ENCODE data around the gene EIF4E1B. TPM values are rescaled to one million over a fixed set of nuclear protein-coding genes. Genes with fewer than 3 reads are reported as not detected.

The EIF4E1B gene
- total RNA-seq, 2 donors from 2014 or later = not detected

- Histone ChIP-seq H3K27ac (no peak overlapping the region), H3K9me3 (no peaks in the 10 kb centered on the region), H3K4me3 (no peak overlapping the region), H3K27me3 (replicated peaks; ENCODE audit: insufficient read depth) (no peaks in the 10 kb centered on the region), H3K4me1 (ENCODE audit: control insufficient read depth in 1 of 2, low read depth in 2 of 2) (no peaks in the 10 kb centered on the region), H3K36me3 (no peaks in the 10 kb centered on the region)
- DNase-seq (ENCODE audit: low spot score) = no peak
- no peak for ATAC-seq (ENCODE audit: insufficient number of reproducible peaks, low FRiP score, low read depth)
- TF ChIP-seq, protein P1, sequence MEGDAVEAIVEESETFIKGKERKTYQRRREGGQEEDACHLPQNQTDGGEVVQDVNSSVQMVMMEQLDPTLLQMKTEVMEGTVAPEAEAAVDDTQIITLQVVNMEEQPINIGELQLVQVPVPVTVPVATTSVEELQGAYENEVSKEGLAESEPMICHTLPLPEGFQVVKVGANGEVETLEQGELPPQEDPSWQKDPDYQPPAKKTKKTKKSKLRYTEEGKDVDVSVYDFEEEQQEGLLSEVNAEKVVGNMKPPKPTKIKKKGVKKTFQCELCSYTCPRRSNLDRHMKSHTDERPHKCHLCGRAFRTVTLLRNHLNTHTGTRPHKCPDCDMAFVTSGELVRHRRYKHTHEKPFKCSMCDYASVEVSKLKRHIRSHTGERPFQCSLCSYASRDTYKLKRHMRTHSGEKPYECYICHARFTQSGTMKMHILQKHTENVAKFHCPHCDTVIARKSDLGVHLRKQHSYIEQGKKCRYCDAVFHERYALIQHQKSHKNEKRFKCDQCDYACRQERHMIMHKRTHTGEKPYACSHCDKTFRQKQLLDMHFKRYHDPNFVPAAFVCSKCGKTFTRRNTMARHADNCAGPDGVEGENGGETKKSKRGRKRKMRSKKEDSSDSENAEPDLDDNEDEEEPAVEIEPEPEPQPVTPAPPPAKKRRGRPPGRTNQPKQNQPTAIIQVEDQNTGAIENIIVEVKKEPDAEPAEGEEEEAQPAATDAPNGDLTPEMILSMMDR (IDR thresholded peaks at IDR 0.05) = no peak
Measured at GRCh38 chr5:176671890-176672747, 41.6 kb downstream of the EIF4E1B start.

GRCh38 chr5:176673651-176674583 is 43.4 kb downstream of the EIF4E1B start:
- Histone ChIP-seq H3K27ac (no peak overlapping the region), H3K36me3 (no peaks in the 10 kb centered on the region), H3K4me3 (no peak overlapping the region), H3K4me1 (ENCODE audit: control insufficient read depth in 1 of 2, low read depth in 2 of 2) (no peaks in the 10 kb centered on the region), H3K27me3 (replicated peaks; ENCODE audit: insufficient read depth) (peaks cover under 1% of the 10 kb centered on the region), H3K9me3 (no peaks in the 10 kb centered on the region)
- ATAC-seq (ENCODE audit: insufficient number of reproducible peaks, low FRiP score, low read depth) (no peak), DNase-seq (ENCODE audit: low spot score) (no peak)
- TF ChIP-seq, protein P1 (IDR thresholded peaks at IDR 0.05) = no peak

- H3K27me3 ChIP-seq (replicated peaks; ENCODE audit: insufficient read depth) = peaks cover 9% of the 10 kb centered on the region
Measured at GRCh38 chr5:176674799-176675198, 44.3 kb downstream of the EIF4E1B start.

GRCh38 chr5:176675676-176676360 is 45.3 kb downstream of the EIF4E1B start:
- Histone ChIP-seq H3K4me1 (ENCODE audit: control insufficient read depth in 1 of 2, low read depth in 2 of 2) (no peaks in the 10 kb centered on the region), H3K36me3 (no peaks in the 10 kb centered on the region), H3K9me3 (no peaks in the 10 kb centered on the region), H3K27ac (no peak overlapping the region), H3K27me3 (replicated peaks; ENCODE audit: insufficient read depth) (peaks cover 9% of the 10 kb centered on the region), H3K4me3 (no peak overlapping the region)
- DNase-seq (ENCODE audit: low spot score) (no peak), ATAC-seq (ENCODE audit: insufficient number of reproducible peaks, low FRiP score, low read depth) (no peak)
- TF ChIP-seq, protein P1 (IDR thresholded peaks at IDR 0.05) = no peak

More at GRCh38 chr5:176674799-176675198, 44.3 kb downstream of the EIF4E1B start:
- Histone ChIP-seq H3K36me3 (no peaks in the 10 kb centered on the region), H3K4me1 (ENCODE audit: control insufficient read depth in 1 of 2, low read depth in 2 of 2) (no peaks in the 10 kb centered on the region), H3K9me3 (no peaks in the 10 kb centered on the region), H3K4me3 (no peak overlapping the region), H3K27ac (no peak overlapping the region)
- TF ChIP-seq, protein P1 (IDR thresholded peaks at IDR 0.05) = no peak
- ATAC-seq (ENCODE audit: insufficient number of reproducible peaks, low FRiP score, low read depth) = no peak
- DNase-seq (ENCODE audit: low spot score) = no peak
